Uterus (tissue), 2 donors: ENCODE results near the gene CCZ1.
"Not testable (repeated sequence)": the region's sequence is repeated elsewhere in the genome, so short reads cannot be mapped to it uniquely, and the experiment has no call there.

ENCODE experiments used
- CTCF ChIP-seq, 4 experiments: fragments of 200-600 bp in 2 of 4; fragments of 450-650 bp in 2 of 4; sonication (generic) in 2 of 4; IDR thresholded peaks; one replicate each; pipeline ENCODE4 v1.5.1; 2016 to 2019; ENCODE audit warnings: antibody characterized with exemption in 4 of 4, mild to moderate bottlenecking in 2 of 4, moderate library complexity in 1 of 4
- POLR2A ChIP-seq, 2 donors: fragments of 450-650 bp; IDR thresholded peaks; one replicate each; pipeline ENCODE4 v1.6.1; 2016; ENCODE audit warnings: antibody characterized with exemption in 2 of 2, mild to moderate bottlenecking in 1 of 2, moderate library complexity in 1 of 2

DNA sequence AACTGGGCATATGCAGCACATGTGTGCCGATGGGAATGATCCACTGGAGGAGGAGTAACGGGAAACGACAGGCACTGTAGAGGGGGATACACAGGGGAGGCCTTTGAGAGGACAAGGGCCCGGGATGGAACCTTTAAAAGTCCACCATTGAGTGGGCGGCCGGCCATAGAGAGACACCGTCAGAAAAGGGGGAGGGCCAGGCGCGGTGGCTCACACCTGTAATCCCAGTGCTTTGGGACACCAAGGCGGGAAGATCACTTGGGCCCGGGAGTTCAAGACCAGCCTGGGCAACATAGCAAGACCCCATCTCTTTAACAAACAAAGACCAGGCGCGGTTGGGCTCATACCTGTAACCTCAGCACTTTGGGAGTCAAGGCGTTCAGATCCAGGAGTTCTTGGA, 32.7 kb downstream of the CCZ1 start:
- not testable (repeated sequence) for TF ChIP-seq CTCF, POLR2A (IDR thresholded peaks at IDR 0.05)
